Activated naive CD4-positive, alpha-beta T cell treated with Interleukin-2 at 50 U/mL for 16 hours (primary cell): ENCODE data around the gene ARHGAP27.
A peak's percentile ranks its signal among the peaks of the same experiment; 100 is the strongest.
"Not testable (repeated sequence)": the region's sequence is repeated elsewhere in the genome, so short reads cannot be mapped to it uniquely, and the experiment has no call there.

Source experiments
- DNase-seq: peaks from one replicate; pipeline ENCODE4 v3.0.0-alpha.2; 2020

The ARHGAP27 gene

DNA sequence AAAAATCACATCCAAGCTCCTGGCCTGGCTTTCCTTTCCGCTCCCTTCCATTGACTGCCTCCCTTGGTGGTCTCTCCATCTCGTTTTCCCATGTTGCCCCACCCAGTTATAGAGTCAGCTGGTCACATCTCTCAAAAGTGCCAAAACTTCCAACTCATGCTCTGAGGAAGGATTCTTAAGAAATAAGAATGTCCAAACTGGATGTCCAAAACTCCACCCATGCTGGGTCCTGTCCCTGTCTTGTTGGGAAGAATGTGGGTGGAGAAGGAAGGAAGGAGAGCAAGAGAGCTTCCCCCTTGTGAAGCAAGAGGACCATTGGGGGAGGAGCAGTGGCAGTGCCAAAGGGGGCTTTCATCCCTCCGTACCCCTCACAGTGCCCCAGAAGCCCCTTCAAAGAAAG is 71.2 kb downstream of the ARHGAP27 start:
- no peak for DNase-seq

DNA sequence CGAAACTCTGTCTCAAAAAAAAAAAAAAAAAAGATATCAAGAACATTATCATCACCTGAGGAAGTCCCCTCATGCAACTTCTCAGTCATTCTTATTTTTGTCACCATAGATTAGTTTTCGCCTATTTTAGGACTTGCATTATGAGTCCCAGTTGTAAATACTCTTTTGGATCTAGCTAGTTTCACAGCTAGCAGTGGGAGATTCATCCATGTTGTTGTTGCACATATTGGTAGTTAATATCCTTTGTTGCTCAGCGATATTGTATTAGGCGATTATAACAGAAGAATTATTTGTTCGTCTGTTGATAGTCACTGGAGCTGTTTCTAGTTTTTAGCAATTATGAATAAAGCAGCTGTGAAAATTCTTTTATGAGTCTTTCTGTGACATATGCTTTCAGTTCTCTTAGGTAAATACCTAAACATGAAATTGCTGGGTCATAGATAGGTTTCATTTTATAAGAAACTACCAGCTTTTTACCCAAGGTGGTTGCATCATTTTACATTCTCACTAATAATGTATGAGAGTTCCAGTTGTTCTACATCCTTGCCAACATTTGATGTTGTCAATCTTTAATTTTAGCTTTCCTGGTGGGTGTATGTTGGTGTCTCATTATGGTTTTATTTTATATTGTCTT is 75.2 kb downstream of the ARHGAP27 start:
- DNase-seq = no peak

DNA sequence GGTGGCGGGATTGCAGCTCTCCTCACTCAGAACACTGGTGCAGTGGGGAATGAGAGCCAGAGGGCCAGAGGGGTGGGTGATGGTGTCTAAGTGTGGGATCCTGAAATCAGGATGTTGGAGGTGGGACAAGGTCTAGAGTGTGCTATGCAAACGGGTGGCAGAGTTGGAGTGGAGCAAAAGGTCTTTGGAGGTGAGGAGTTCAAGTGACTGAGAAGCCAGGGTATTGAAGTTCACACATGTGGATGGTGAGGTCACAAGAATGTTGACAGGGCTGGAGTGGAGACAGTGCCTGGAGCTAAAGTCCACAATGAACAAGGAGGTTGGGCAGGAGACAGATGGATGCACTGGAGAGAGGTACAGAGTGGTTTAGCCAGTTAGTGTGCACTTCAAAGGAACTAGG is 77.6 kb downstream of the ARHGAP27 start:
- no peak for DNase-seq

DNA sequence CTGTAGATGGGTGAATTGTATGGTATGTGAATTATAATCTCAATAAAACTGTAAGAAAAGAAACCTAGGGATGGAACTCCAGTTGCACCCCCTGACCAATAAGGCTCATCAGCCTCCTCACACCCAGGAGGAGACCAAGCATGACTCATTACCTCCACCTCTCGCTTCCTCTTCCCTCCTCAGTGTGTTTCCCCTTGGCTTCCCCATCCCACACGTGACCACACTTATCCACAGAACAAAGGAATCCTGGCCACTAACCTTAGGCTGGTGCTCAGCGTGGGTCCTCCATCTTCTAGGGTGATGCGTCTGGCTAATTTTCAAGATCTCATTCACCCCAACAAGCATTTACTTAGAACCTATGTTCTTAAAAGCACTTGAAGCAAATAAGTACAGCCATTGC is 79.6 kb downstream of the ARHGAP27 start:
- DNase-seq = peak; percentile 41

DNA sequence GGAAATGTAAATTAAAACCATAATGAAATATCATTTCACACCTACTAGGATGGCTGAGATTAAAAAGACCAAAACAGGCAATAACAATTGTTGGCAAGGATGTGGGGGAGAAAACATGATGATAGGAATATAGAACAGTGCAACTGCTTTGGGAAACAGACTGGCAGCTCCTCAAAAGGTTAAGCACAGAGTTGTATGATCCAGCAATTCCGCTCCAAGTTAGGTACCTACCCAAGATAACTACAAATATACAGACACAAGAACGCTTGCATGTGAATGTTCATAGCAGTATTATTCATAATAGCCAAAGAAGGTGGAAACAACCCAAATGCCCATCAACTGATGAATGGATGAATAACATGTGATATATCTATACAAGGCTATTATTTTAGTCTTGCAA is 80.8 kb downstream of the ARHGAP27 start:
- DNase-seq = no peak

DNA sequence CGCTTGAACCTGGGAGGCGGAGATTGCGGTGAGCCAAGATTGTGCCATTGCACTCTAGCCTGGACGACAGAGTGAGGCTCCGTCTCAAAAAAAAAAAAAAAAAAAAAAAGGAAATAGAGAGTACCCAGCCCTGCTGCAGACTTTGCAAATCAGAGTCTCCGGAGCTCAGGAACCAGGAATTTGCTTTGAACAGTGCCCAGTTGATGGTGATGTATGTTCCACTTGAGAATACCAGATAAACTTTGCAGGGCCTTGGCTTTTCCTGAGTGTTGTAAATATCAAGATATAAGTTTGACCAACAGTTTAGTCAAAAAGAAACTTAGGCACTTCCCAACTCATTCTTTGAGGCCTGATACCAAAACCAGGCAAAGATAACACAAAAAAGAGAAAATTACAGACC is 85.2 kb downstream of the ARHGAP27 start:
- DNase-seq = no peak

DNA sequence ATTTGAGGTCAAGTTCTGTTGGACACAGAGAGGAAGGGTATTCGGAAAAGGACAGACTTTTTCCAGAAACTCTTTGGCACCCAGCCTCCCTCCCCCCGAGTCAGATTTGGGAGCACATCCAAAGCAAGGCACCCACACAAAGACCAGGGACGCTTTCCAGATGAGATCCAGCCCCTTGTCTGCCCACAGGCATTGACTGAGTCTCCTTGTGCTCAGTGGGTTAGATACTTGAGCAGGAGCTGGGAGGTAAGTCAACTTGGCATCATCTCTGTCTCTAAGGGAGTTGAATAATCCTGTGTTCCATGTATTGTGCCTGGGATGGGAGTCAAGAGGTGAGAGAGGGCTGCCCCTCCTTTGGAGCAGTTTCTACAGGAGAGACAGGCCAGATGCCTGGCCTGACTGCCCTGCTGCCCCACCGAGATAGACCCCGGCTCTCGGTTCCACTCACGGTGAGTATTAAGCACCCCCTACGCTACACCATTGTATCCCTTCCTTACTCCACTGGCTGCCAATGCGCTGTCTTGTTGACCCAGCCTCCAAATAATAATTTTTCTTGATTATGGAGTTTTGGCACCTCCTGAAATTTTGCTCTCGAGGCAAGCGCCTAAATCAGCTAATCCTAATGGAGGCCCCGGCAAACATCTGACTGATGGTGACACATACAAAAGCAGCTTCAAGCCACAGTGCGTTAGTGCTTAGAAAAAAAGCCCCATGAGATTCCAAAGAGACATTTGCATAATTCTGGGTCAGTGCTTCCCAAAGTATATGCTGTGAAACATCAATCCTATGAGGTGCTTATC is 86.3 kb downstream of the ARHGAP27 start:
- DNase-seq = no peak

DNA sequence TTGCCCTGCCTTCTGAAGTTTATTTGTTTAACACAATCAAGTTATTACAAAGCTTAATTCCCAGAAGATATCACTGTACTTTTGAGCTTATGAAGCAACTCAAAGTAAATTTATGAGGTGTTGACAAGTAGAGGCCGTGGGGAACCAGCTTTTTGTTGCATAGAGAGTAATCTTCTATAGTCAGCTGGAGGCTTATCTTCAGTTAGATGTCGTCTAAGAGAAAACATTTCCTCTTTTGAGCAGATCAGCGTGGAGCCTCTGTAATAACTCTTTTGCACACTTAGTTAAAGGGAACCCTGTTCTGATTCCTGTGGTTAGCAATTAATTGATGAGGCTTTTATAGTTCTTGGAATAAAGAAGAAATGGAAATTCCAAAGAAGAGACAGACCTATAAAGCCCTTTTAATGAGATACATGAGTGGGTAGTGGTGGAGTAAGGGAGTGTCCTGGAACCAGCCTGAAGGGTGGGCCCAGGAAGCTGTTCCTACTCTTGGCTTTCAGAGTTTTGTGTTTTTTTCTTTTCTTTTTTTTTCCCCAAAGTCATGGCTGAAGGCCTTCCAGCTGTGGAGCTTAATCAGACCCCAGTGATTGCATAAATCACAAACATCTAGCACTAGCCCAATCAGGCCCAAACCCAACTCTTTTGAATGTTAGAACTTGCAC is 87.0 kb downstream of the ARHGAP27 start:
- no peak for DNase-seq

DNA sequence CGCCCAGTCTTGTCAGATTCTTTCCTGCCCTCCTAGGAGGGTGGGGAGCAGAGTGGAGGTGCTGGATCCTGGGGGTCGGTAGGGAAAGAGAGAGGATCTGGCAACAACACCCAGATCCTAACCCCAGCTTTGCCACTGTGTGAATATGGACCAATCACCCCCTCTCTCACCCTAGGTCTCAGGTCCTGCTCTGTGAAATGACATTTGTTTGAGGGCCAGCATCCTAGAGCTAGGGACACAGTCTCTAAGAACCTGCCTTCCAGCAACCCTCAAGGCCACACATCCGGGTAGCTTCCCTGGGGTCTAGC is 87.5 kb downstream of the ARHGAP27 start:
- DNase-seq = no peak

DNA sequence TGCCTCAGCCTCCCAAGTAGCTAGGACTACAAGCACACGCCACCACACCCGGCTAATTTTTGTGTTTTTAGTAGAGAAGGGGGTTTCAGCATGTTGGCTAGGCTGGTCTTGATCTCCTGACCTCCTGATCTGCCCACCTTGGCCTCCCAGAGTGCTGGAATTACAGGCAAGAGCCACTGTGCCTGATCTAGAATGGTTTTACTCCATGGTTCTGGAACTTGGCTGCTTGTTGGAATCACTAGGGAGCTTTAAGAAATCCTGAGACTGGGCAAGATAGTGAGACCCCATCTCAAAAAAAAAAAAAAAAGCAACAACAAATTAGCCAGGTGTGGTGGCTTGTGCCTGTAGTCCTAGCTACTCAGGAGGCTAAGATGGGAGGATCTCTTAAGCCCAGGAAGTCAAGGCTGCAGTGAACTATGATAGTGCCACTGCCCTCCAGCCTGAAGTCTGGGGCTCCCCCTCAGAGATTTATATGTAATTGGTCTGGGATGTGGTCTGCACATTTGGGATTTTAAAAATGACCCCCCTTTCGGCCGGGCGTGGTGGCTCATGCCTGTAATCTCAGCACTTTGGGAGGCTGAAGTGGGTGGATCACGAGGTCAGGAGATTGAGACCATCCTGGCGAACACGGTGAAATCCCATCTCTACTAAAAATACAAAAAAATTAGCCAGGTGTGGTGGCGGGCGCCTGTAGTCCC is 88.6 kb downstream of the ARHGAP27 start:
- DNase-seq = not testable (repeated sequence)
